Fibroblast of mammary gland (primary cell): ENCODE measurements around the gene PDE9A.
"Not testable (repeated sequence)": the region's sequence is repeated elsewhere in the genome, so short reads cannot be mapped to it uniquely, and the experiment has no call there.

ENCODE experiments used
- DNase-seq: peaks from one replicate; pipeline ENCODE4 v3.0.0-alpha.2; 2010; ENCODE audit warnings: low read depth
- H3K4me3 ChIP-seq: 2 replicates; pipeline ENCODE4 v1.5.1; 2011; ENCODE audit warnings: low read depth, mild to moderate bottlenecking, low read length, moderate library complexity; ENCODE audit not compliant: control insufficient read depth
- CTCF ChIP-seq: conservative IDR thresholded peaks from 2 replicates; pipeline ENCODE4 v1.5.1; 2011; ENCODE audit warnings: low read depth, low read length, inconsistent platforms; ENCODE audit not compliant: control insufficient read depth, insufficient read depth

PDE9A gene

GRCh38 chr21:42622284-42622683 lies 31.1 kb upstream of the PDE9A start:
- DNase-seq: no peak
- no peak overlapping the region for H3K4me3 ChIP-seq
- TF ChIP-seq CTCF: no peak

GRCh38 chr21:42623694-42624093 lies 29.7 kb upstream of the PDE9A start:
- TF ChIP-seq CTCF: no peak
- DNase-seq: no peak
- no peak overlapping the region for H3K4me3 ChIP-seq

- no peak for DNase-seq
- H3K4me3 ChIP-seq: no peak overlapping the region
- TF ChIP-seq CTCF: no peak
These were observed 29.2 kb upstream of the PDE9A start for GRCh38 chr21:42624095-42624790.

- no peak overlapping the region for H3K4me3 ChIP-seq
- no peak for TF ChIP-seq CTCF
- no peak for DNase-seq
These were observed 28.5 kb upstream of the PDE9A start for GRCh38 chr21:42624936-42625335.

DNA sequence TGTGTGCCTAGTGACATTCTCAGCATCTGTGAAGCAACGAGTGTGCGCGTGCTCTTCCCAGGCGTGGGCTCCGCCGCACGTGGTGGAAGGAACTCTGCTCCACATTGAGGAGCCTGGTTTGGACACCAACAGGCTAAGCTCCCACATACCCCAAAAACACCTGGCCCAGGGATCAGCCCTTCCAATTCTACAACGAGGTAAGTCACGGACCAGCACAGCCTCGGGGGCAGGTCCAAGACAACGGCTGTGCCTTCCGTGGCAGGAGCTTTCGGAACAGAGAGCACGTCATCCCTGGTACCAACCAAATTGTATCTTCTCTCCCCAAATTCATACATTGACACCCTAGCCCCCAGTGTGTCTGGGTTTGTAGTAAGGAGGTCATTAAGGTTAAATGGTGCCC lies 27.2 kb upstream of the PDE9A start:
- DNase-seq: no peak
- no peak overlapping the region for H3K4me3 ChIP-seq
- TF ChIP-seq CTCF: no peak

- no peak for TF ChIP-seq CTCF
- DNase-seq: no peak
- no peak overlapping the region for H3K4me3 ChIP-seq
These were observed 25.7 kb upstream of the PDE9A start for GRCh38 chr21:42627527-42628289.

DNA sequence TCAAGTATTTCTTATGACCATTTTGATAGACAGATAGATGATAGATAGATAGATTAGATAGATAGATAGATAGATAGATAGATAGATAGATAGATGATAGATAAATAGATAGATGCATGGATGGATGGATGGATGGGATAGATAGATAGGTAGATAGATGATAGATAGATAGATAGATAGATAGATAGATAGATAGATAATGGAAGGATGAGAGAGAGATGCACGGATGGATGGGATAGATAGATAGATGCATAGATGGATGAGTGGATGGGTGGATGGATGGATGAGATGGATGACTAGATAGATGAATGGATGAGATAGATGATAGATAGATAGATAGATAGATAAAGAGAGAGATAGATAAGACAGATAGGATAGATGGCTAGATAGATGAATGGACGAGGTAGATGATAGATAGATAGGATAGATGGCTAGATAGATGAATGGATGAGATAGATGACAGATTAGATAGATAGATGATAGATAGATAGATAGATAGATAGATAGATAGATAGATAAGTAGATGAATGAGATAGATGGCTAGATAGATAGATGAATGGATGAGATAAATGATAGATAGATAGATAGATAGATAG lies 24.9 kb upstream of the PDE9A start:
- not testable (repeated sequence) for H3K4me3 ChIP-seq, DNase-seq
